ENCODE results near the gene SBF1.
A peak's percentile ranks its signal among the peaks of the same experiment; 100 is the strongest.

Gene SBF1

GRCh38 chr22:50506611-50507420 is 32.0 kb upstream of the SBF1 start:
- DNase-seq, result peak; percentile 42

- DNase-seq, result no peak
Measured at GRCh38 chr22:50505776-50506610, 31.2 kb upstream of the SBF1 start.

DNA sequence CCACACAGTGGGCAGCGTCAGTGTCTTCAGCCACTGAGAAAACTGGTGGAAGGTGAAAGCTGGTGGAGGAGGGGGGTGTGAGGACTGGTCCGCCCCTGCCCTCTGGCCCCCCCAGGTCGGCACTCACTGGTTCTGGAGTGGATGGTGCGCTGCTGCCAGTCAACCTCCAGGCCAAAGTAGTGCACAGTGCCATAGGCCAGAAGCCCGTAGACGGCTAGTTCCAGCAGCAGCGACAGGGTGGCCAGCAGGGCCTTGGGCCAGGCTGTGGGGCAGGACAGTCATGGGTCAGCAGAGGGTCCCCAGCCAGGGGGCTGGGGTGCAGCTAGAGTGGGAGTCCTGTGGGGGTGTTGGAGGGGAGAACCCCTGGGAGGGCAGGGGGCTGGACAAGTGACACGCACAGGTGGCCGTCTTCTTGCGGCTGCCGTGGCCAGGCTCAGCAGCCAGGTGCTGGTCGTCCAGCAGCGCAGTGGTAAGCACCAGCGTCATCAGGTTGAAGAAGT is 30.5 kb upstream of the SBF1 start:
- DNase-seq, result no peak

DNA sequence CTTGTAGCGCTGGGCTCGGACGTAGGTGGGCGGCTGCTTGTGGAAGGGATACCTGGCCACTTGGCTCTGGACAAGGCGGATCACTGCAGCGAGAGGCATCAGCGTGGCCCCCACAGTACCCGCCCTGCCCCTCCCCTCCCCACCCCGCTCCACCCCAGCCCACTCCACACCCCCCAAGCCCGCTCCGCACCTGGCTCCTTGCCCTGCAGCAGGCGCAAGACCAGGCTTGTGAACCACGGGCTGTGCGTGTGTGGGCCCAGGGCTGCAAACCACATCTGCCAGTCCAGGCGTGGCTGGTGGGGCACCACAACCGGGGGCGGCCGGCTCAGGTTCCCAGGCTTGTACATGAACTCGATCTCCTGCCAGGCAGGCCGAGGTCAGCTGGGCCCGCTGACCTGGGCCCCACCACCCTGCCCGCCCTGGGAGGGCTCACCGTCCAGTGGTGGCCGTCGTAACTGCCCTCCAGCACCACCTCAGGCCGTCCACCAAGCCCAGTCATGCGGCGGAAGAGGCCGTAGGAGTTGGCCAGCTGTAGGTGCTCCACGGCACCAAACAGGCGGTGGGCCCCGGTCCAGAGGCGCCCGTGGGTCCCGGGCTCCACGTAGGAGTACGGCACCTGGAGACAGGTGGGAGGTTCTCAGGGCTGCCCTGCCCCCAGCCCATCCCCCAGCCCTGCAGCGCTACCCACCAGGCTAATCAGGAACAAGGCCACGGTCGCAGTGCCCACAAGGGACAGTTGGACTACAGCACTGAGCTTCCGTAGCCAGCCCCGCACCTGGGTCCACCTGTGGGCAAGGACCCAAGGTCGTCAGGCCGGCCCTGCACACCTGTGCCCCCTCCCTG is 29.8 kb upstream of the SBF1 start:
- DNase-seq, result no peak

DNA sequence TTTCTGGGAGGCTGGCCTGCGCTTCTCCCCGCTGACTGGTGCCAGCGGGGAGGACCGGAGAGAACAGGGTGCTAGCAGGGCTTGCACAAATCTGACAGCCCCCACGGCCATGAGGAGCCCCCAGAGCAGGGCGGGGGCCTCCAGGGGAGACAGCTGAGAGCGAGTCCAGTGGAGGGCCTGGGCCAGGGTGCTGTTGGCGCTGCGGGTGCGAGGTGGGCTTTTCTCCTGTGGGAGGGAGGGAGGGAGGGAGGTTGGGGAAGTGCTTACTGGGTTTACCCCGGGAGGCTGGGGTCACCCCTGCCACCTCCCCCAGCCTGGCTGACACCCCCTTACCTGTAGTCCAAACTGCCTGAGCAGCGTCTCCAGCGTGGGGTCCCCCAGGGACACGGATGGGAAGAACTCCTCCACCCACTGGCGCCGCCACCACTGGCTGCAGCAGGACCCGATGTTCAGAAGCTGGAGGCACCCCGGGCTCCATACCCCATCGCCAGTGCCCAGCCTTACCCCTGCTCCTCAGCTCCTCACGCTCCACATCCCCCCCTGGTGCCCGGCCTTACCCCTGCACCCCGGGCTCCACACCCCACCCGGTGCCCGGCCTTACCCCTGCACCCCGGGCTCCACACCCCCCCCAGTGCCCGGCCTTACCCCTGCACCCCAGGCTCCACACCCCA is 28.8 kb upstream of the SBF1 start:
- no peak for DNase-seq

- no peak for DNase-seq
Measured at GRCh38 chr22:50502628-50503474, 28.0 kb upstream of the SBF1 start.

DNA sequence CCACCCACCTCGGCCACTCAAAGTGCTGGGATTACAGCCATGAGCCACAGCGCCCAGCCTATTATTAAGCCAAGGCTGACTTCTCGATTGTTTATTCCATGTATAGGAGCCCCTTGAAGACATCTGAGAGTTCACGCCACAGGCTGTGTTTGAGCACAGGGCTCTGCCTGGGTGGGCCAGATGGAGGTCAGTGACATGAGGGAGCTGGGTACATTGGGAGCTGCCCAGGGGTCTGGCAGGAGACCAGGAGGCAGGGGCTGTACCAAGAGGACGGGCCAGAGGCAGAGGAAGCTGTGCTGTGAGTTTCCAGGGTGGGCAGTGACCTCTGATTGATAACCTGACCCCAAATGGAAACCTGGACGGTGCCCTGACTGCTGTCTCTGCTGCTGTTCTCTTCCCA is 27.3 kb upstream of the SBF1 start:
- DNase-seq, result no peak

- no peak for DNase-seq
Measured at GRCh38 chr22:50500452-50500851, 25.6 kb upstream of the SBF1 start.

DNA sequence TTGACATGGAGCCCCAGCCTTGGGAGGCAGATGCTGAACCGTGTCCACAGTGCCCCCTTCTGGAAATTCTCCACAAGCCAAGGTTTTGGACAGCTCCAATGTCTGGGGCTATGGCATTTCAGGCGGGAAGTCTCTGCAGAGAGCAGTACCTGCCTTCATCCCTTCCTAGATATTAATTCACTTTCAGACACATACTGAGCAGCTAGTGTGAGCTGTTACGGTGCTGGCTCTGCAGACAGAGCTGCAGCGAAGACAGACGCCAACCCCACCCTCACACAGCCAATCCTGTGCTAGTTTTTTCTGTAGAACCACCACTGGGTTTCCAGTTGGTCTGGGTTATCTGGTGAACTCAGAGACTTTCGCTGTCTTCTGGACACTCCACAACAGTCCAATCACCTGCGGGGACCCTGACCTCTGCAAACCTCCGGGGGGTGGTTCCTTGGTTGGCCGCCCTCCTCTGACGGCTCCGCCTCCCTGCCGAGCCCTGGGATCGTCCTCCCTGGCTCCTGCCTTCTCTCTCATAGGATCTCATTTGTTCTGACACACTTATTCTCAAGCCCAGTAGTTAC is 23.6 kb upstream of the SBF1 start:
- peak; percentile 81 for DNase-seq

- DNase-seq, result no peak
Measured at GRCh38 chr22:50497093-50497492, 22.3 kb upstream of the SBF1 start.

- DNase-seq, result no peak
Measured at GRCh38 chr22:50490531-50491308, 15.9 kb upstream of the SBF1 start.

GRCh38 chr22:50489363-50490243 is 14.8 kb upstream of the SBF1 start:
- DNase-seq, result no peak

GRCh38 chr22:50488886-50489285 is 14.1 kb upstream of the SBF1 start:
- DNase-seq, result no peak

GRCh38 chr22:50488006-50488677 is 13.3 kb upstream of the SBF1 start:
- DNase-seq, result no peak

DNA sequence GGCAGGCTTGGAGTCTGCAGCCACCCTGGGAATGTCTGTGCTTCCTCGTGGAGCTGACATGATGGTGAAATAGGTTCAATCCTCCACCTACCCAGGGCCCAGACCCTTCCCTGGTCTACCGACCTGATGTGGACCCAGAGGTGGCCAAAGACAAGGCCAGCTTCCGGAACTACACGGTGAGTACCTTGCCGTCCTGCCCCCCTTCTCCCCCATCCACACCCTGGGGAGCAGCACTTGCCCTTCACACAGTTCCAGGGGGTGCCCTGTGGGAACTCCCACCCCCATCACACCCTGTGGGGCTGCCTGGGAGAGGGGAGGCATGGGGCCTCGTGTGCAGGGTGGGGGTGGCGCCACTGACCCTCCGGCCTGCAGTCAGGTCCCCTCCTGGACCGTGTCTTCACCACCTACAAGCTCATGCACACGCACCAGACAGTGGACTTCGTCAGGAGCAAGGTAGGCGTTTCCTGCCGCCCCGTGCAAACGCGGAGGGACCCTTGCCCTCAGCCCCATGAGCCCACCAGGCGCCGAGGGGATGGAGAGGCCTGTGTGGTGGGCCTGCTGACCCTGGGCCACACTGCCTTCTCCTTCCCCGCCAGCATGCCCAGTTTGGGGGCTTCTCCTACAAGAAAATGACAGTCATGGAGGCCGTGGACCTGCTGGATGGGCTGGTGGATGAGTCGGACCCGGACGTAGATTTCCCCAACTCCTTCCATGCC is 12.6 kb upstream of the SBF1 start:
- DNase-seq, result no peak

- no peak for DNase-seq
Measured at GRCh38 chr22:50486561-50487289, 11.9 kb upstream of the SBF1 start, which contains the start of gene MIOX. Gene MIOX, plus strand, starts transcription at chr22:50486859. Its CDS starts 39 bp downstream, at chr22:50486898.
